PFSK-1 (cell line): ENCODE data around the gene LUM.

Experiments used
- FOXP2 ChIP-seq: optimal IDR thresholded peaks from 2 replicates; pipeline ENCODE3; 2011; ENCODE audit warnings: borderline replicate concordance, control low read depth, inconsistent platforms; ENCODE audit not compliant: insufficient read depth; ENCODE audit errors: extremely low read length, extremely low read depth
- POLR2AphosphoS5 ChIP-seq: IDR thresholded peaks from 2 replicates; pipeline ENCODE4 v1.6.1; 2012; ENCODE audit warnings: low read depth, mild to moderate bottlenecking, control low read depth, low read length, moderate library complexity
- SIN3A ChIP-seq: IDR thresholded peaks from 2 replicates; pipeline ENCODE4 v1.6.1; 2012; ENCODE audit warnings: mild to moderate bottlenecking, low read length, moderate library complexity, borderline replicate concordance; ENCODE audit not compliant: insufficient read depth
- TAF1 ChIP-seq: IDR thresholded peaks from 2 replicates; pipeline ENCODE4 v1.6.1; 2012; ENCODE audit warnings: low read length, control low read depth, borderline replicate concordance; ENCODE audit not compliant: insufficient read depth
- TF ChIP-seq, protein P1 (sequence below), 2 experiments: IDR thresholded peaks; 2 replicates each; pipeline versions ENCODE4 v1.6.1 to v1.8.0; 2011 to 2012; ENCODE audit warnings: low read depth in 2 of 2, low read length in 2 of 2, control low read depth in 1 of 2, inconsistent platforms in 1 of 2, mild to moderate bottlenecking in 1 of 2, moderate library complexity in 1 of 2; ENCODE audit not compliant: insufficient read depth in 1 of 2

The LUM gene

DNA sequence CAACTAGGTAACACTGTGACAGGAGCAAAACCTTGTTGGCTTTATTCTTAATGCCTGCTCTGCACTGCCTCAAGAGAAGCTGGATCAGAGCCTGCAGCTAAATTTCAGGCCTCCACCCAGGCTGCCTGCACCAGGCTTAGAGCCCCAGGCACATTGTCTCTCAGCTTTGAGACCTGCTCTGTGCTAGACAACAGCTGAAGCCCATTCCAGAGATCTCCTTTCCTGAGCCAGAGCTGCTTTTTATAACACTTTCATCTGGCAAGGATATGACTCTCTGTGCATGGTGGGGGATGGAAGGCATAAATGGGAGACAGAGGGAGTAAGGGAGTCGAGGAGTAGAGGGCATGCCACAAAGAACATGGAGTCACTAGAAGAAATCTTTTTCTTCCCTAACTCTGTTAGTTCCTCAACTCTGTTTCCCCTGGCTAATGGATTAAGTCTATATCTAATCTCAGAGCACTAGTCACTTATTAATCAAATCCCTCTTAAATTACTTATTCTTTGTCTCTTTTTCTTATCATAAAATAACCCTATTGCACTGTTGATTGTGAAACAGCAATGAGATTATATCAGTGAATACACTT is 27.1 kb upstream of the LUM start:
- TF ChIP-seq, protein P1, sequence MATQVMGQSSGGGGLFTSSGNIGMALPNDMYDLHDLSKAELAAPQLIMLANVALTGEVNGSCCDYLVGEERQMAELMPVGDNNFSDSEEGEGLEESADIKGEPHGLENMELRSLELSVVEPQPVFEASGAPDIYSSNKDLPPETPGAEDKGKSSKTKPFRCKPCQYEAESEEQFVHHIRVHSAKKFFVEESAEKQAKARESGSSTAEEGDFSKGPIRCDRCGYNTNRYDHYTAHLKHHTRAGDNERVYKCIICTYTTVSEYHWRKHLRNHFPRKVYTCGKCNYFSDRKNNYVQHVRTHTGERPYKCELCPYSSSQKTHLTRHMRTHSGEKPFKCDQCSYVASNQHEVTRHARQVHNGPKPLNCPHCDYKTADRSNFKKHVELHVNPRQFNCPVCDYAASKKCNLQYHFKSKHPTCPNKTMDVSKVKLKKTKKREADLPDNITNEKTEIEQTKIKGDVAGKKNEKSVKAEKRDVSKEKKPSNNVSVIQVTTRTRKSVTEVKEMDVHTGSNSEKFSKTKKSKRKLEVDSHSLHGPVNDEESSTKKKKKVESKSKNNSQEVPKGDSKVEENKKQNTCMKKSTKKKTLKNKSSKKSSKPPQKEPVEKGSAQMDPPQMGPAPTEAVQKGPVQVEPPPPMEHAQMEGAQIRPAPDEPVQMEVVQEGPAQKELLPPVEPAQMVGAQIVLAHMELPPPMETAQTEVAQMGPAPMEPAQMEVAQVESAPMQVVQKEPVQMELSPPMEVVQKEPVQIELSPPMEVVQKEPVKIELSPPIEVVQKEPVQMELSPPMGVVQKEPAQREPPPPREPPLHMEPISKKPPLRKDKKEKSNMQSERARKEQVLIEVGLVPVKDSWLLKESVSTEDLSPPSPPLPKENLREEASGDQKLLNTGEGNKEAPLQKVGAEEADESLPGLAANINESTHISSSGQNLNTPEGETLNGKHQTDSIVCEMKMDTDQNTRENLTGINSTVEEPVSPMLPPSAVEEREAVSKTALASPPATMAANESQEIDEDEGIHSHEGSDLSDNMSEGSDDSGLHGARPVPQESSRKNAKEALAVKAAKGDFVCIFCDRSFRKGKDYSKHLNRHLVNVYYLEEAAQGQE (IDR thresholded peaks at IDR 0.05; ENCODE audit: insufficient read depth in 1 of 2, low read depth in 2 of 2, low read length in 2 of 2): no peak
- TF ChIP-seq TAF1 (no peak), SIN3A (no peak), POLR2AphosphoS5 (no peak), FOXP2 (no peak)

DNA sequence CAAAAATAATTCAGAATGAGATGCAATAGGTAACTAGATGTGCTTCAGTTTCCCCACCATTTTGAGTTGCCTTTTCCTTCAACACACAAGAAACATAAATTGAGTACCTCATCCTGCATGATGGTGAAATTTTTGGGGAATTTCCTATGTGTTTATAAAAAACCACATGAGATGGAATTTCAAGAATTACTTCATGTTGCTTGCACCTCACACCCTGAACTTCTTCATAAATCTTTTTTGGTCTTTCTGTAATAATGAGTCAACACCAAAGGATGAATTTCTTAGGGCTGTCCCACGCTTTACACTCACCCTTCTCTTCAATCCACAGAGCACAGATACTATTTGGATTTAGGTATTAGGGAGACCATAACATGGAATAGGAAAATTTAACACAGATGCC is 22.6 kb upstream of the LUM start:
- no peak for TF ChIP-seq FOXP2
- TF ChIP-seq, protein P1 (IDR thresholded peaks at IDR 0.05; ENCODE audit: insufficient read depth in 1 of 2, low read depth in 2 of 2, low read length in 2 of 2): no peak
- no peak for TF ChIP-seq SIN3A
- no peak for TF ChIP-seq TAF1
- no peak for TF ChIP-seq POLR2AphosphoS5

DNA sequence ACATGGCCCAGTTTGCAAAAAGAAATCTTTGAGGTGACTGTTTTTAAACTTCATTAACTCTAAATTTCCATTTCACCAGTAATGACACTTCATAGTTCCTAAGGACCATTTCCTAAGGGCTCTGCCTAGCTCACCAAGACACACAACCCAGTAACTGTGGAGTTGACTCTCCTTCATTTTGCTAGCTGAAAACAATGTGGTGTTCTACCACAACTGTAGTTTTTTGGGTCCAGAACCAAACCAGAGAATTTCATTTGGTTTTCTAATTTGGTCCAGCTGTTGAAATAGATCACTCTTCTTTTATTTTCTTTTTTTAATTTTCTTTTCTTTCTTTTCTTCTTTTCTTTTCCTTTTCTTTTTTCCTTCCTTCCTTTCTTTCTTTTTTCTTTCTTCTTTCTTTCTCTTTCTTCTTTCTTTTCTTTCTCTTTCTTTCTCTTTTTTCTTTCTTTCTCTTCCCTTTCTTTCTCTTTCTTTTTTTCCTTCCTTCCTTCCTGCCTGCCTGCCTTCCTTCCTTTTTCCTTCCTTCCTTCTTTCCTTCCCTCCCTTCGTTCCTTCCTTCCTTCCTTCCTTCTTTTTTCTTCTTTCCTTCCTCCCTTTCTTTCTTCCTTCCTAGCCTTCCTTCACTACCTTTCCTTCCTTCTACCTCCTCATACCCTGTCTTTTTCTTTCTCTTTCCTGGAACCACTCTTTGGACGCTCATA is 18.5 kb upstream of the LUM start:
- TF ChIP-seq, protein P1 (IDR thresholded peaks at IDR 0.05; ENCODE audit: insufficient read depth in 1 of 2, low read depth in 2 of 2, low read length in 2 of 2): no peak
- no peak for TF ChIP-seq TAF1
- TF ChIP-seq SIN3A: no peak

DNA sequence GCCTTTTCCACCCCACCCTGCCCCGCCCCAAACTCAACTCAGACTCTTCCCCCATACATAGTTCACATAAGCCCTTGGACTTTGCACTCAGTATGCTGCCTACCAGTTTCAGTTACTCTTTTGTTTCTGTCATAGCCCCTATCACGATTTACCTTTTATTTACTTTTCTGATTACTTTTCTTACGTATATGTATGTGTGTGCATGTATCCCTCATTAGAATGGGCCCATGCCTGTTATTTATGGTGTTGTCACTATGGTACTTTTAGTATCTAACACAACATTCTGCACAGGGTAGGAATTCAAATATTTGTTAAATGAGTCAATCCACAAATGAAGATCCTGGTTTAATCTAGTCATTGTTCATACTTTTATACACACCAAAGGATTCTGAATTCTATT is 16.5 kb upstream of the LUM start:
- TF ChIP-seq TAF1: no peak
- TF ChIP-seq FOXP2: no peak
- no peak for TF ChIP-seq POLR2AphosphoS5
- TF ChIP-seq, protein P1 (IDR thresholded peaks at IDR 0.05; ENCODE audit: insufficient read depth in 1 of 2, low read depth in 2 of 2, low read length in 2 of 2): no peak
- TF ChIP-seq SIN3A: no peak

DNA sequence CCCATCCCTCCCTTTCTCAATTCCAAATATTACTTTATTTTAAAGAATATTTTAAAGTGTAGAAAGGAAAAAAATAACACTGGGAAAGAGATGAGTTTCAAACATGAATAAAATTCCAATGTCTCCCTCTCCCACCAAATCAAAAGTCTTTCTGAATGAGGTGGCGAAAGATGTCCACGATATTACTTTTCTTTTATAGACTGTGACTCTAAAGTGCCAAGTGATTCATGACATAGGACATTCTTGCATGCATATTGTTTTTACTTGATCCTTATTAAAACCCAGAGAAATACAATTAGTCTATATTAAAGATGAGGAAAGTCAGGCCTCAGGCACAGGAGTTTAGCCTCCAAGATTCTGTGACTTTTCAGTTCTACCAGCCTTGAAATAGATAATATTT is 16.0 kb upstream of the LUM start:
- TF ChIP-seq TAF1 (no peak), POLR2AphosphoS5 (no peak), FOXP2 (no peak), SIN3A (no peak)
- TF ChIP-seq, protein P1 (IDR thresholded peaks at IDR 0.05; ENCODE audit: insufficient read depth in 1 of 2, low read depth in 2 of 2, low read length in 2 of 2): no peak
